Panc1 (cell line): Measurements from ENCODE around the gene TMEM244. TPM values are rescaled to one million over a fixed set of nuclear protein-coding genes. Genes with fewer than 3 reads are reported as not detected.

ENCODE experiments used
- ATAC-seq: fragments of 200-7000 bp; cut with Tn5 transposase; 2 replicates; pipeline ENCODE4 v1.9.1; 2020; ENCODE audit warnings: mild to moderate bottlenecking, moderate library complexity
- BruUV-seq: library from RNA; stranded (reverse); fragments of 400-500 nt; replicated peaks from 2 replicates; lab custom pipeline; 2021; lab: Mats Ljungman, UMichigan
- CTCF ChIA-PET: fragments of 300-600 bp; sonication (Branson Sonifier 250); formaldehyde crosslinking; loops from one replicate; lab custom pipeline; 2022; ENCODE audit warnings: antibody characterized with exemption; lab: Charles Lee
- POLR2A ChIA-PET: fragments of 300-600 bp; sonication (Branson Sonifier 250); formaldehyde crosslinking; loops from one replicate; lab custom pipeline; 2022; ENCODE audit warnings: antibody characterized with exemption; lab: Charles Lee
- DNase-seq: peaks from one replicate; pipeline ENCODE4 v3.0.0-alpha.2; 2010; ENCODE audit warnings: low read depth, low spot score
- H3K27ac ChIP-seq: 2 replicates; pipeline ENCODE4 v1.5.1; 2011; ENCODE audit warnings: mild to moderate bottlenecking, low read length, inconsistent platforms
- H3K27me3 ChIP-seq: fragments of 200-500 bp; sonication (Bioruptor generic); 2 replicates; pipeline ENCODE4 v1.6.0; 2014; ENCODE audit warnings: low read length, inconsistent platforms; ENCODE audit not compliant: control insufficient read depth, insufficient read depth
- H3K36me3 ChIP-seq: fragments of 200-500 bp; sonication (Bioruptor generic); 2 replicates; pipeline ENCODE4 v1.5.1; 2014; ENCODE audit warnings: inconsistent platforms, mild to moderate bottlenecking, low read length, moderate library complexity; ENCODE audit not compliant: control insufficient read depth, insufficient read depth
- H3K4me1 ChIP-seq: 2 replicates; pipeline ENCODE4 v1.5.1; 2011; ENCODE audit warnings: inconsistent platforms, mild to moderate bottlenecking, low read length, moderate library complexity; ENCODE audit not compliant: control insufficient read depth, insufficient read depth
- H3K4me3 ChIP-seq, 2 experiments: 2 replicates each; pipeline ENCODE4 v1.5.1; 2011 to 2012; ENCODE audit warnings: low read depth in 2 of 2, low read length in 2 of 2, mild to moderate bottlenecking in 2 of 2, inconsistent platforms in 1 of 2, moderate library complexity in 1 of 2
- H3K9me3 ChIP-seq: fragments of 200-500 bp; sonication (Bioruptor generic); 2 replicates; pipeline ENCODE4 v1.5.1; 2014; ENCODE audit warnings: low read depth, mild to moderate bottlenecking, inconsistent platforms, low read length, moderate library complexity; ENCODE audit not compliant: control insufficient read depth, insufficient read depth
- CTCF ChIP-seq: fragments of 450-650 bp; IDR thresholded peaks from 2 replicates; pipeline ENCODE4 v1.5.1; 2017; ENCODE audit warnings: mild to moderate bottlenecking
- POLR2AphosphoS5 ChIP-seq: IDR thresholded peaks from 2 replicates; pipeline ENCODE4 v1.6.1; 2012; ENCODE audit warnings: mild to moderate bottlenecking, low read depth, low read length, moderate library complexity
- SIN3A ChIP-seq: IDR thresholded peaks from 2 replicates; pipeline ENCODE4 v1.6.1; 2012; ENCODE audit warnings: low read depth, mild to moderate bottlenecking, low read length, moderate library complexity, borderline replicate concordance; ENCODE audit not compliant: insufficient read depth
- TCF7L2 ChIP-seq: IDR thresholded peaks from 2 replicates; pipeline ENCODE4 v1.6.1; 2011; ENCODE audit warnings: mild to moderate bottlenecking, low read depth, low read length, inconsistent platforms
- in situ Hi-C: cut with HindIII; loops from 2 replicates; pipeline ENCODE4 v1.10.0; 2016; ENCODE audit warnings: low sequenced_read_pairs, low pct_unique_long_range_greater_than_20kb
- intact Hi-C: fragments of 100-400 bp; cut with micrococcal nuclease; formaldehyde crosslinking; loops from one replicate; pipeline ENCODE4 v1.10.0; 2022; ENCODE audit not compliant: unreplicated experiment
- total RNA-seq: library from RNA; stranded (reverse); gene quantifications from one replicate; pipeline ENCODE4 v1.2.1, GENCODE V29; 2021; ENCODE audit not compliant: unreplicated experiment
- TF ChIP-seq, protein P1 (sequence below), 2 experiments: IDR thresholded peaks; 2 replicates each; pipeline ENCODE4 v1.6.1; 2011 to 2012; ENCODE audit warnings: low read depth in 2 of 2, control low read depth in 1 of 2, low read length in 1 of 2, mild to moderate bottlenecking in 1 of 2, moderate library complexity in 1 of 2; ENCODE audit not compliant: insufficient read depth in 1 of 2

Gene TMEM244
- total RNA-seq, 1 experiment from 2014 or later: not detected

DNA sequence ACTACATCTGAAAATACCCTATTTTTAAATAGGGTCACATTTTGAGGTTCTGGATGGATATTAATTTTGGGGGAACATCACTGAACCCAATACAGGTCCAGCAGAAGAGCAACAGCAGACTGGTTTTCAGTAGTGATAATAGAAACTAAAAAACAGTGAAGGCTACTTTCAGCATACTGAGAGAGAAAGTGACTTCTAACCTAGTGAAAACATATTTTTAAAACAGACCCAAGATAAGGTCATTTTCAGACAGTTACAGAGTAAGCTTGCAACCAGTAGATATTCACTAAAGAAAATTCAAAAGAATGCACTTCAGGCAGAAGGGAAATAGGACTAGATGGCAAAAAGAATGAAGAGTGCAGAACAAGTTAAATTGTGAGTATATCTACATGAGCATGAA, 42.0 kb upstream of the TMEM244 start:
- DNase-seq (no peak), ATAC-seq (no peak)
- CTCF ChIA-PET: no interaction called here
- intact Hi-C loops: no loop called here
- Histone ChIP-seq H3K4me1 (no peaks in the 10 kb centered on the region), H3K27ac (no peak overlapping the region), H3K4me3 (no peak overlapping the region), H3K27me3 (no peaks in the 10 kb centered on the region), H3K36me3 (no peaks in the 10 kb centered on the region), H3K9me3 (no peaks in the 10 kb centered on the region)
- POLR2A ChIA-PET: no interaction called here
- no TSS peak for BruUV-seq
- TF ChIP-seq TCF7L2 (no peak), CTCF (no peak), POLR2AphosphoS5 (no peak), SIN3A (no peak)
- TF ChIP-seq, protein P1, sequence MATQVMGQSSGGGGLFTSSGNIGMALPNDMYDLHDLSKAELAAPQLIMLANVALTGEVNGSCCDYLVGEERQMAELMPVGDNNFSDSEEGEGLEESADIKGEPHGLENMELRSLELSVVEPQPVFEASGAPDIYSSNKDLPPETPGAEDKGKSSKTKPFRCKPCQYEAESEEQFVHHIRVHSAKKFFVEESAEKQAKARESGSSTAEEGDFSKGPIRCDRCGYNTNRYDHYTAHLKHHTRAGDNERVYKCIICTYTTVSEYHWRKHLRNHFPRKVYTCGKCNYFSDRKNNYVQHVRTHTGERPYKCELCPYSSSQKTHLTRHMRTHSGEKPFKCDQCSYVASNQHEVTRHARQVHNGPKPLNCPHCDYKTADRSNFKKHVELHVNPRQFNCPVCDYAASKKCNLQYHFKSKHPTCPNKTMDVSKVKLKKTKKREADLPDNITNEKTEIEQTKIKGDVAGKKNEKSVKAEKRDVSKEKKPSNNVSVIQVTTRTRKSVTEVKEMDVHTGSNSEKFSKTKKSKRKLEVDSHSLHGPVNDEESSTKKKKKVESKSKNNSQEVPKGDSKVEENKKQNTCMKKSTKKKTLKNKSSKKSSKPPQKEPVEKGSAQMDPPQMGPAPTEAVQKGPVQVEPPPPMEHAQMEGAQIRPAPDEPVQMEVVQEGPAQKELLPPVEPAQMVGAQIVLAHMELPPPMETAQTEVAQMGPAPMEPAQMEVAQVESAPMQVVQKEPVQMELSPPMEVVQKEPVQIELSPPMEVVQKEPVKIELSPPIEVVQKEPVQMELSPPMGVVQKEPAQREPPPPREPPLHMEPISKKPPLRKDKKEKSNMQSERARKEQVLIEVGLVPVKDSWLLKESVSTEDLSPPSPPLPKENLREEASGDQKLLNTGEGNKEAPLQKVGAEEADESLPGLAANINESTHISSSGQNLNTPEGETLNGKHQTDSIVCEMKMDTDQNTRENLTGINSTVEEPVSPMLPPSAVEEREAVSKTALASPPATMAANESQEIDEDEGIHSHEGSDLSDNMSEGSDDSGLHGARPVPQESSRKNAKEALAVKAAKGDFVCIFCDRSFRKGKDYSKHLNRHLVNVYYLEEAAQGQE (IDR thresholded peaks at IDR 0.05; ENCODE audit: insufficient read depth in 1 of 2, low read depth in 2 of 2, low read length in 1 of 2): no peak
- in situ Hi-C loops: no loop called here

GRCh38 chr6:129902681-129903080, 41.6 kb upstream of the TMEM244 start:
- H3K27me3 ChIP-seq: no peaks in the 10 kb centered on the region

More at GRCh38 chr6:129902681-129903080, 41.6 kb upstream of the TMEM244 start:
- Histone ChIP-seq H3K4me3 (no peak overlapping the region), H3K9me3 (no peaks in the 10 kb centered on the region), H3K4me1 (no peaks in the 10 kb centered on the region), H3K27ac (no peak overlapping the region), H3K36me3 (no peaks in the 10 kb centered on the region)
- BruUV-seq: no TSS peak
- TF ChIP-seq POLR2AphosphoS5 (no peak), CTCF (no peak), SIN3A (no peak), TCF7L2 (no peak)
- TF ChIP-seq, protein P1 (IDR thresholded peaks at IDR 0.05; ENCODE audit: insufficient read depth in 1 of 2, low read depth in 2 of 2, low read length in 1 of 2): no peak
- intact Hi-C loops (no loop called here), in situ Hi-C loops (no loop called here)
- ATAC-seq (no peak), DNase-seq (no peak)
- POLR2A ChIA-PET: no interaction called here
- CTCF ChIA-PET: interaction anchor here (0.6 kb wide), 1 partner anchor 114 kb away, joined by 3 read pairs; no protein-coding TSS in a partner anchor
